GM19452 (cell line): ENCODE measurements around the gene NSMCE4A.
"Not testable (repeated sequence)": the region's sequence is repeated elsewhere in the genome, so short reads cannot be mapped to it uniquely, and the experiment has no call there.

Experiments used
- ATAC-seq: cut with Tn5 transposase; IDR thresholded peaks from one replicate; pipeline ENCODE4 v1.9.1; 2021; ENCODE audit not compliant: unreplicated experiment

Gene NSMCE4A

GRCh38 chr10:121942749-121943416 is 32.1 kb downstream of the NSMCE4A start:
- no peak for ATAC-seq

- ATAC-seq = no peak
Measured at GRCh38 chr10:121941532-121941931, 33.5 kb downstream of the NSMCE4A start.

- ATAC-seq = no peak
Measured at GRCh38 chr10:121936295-121936694, 38.7 kb downstream of the NSMCE4A start.

- ATAC-seq = no peak
Measured at GRCh38 chr10:121935702-121936101, 39.3 kb downstream of the NSMCE4A start.

GRCh38 chr10:121930268-121931085 is 44.5 kb downstream of the NSMCE4A start:
- ATAC-seq = not testable (repeated sequence)

GRCh38 chr10:121929585-121930267 is 45.3 kb downstream of the NSMCE4A start:
- ATAC-seq = not testable (repeated sequence)

GRCh38 chr10:121928528-121928884 is 46.5 kb downstream of the NSMCE4A start:
- ATAC-seq = peak; percentile 19

- ATAC-seq = peak; percentile 85
Measured at GRCh38 chr10:121927841-121928527, 47.0 kb downstream of the NSMCE4A start, which contains the start of gene ATE1. Gene ATE1 (minus strand): TSS chr10:121928031. CDS start chr10:121927949, 82 bp downstream.

GRCh38 chr10:121927318-121927840 is 47.6 kb downstream of the NSMCE4A start:
- ATAC-seq = peak; percentile 42

- ATAC-seq = peak; percentile 7
Measured at GRCh38 chr10:121926671-121927317, 48.2 kb downstream of the NSMCE4A start.

- no peak for ATAC-seq
Measured at GRCh38 chr10:121926157-121926556, 48.9 kb downstream of the NSMCE4A start.

- ATAC-seq = no peak
Measured at GRCh38 chr10:121921238-121921931, 53.6 kb downstream of the NSMCE4A start.

- peak; percentile 80 for ATAC-seq
Measured at GRCh38 chr10:121919666-121920065, 55.4 kb downstream of the NSMCE4A start.

GRCh38 chr10:121918800-121919199 is 56.2 kb downstream of the NSMCE4A start:
- not testable (repeated sequence) for ATAC-seq

- ATAC-seq = no peak
Measured at GRCh38 chr10:121914661-121915060, 60.4 kb downstream of the NSMCE4A start.

- no peak for ATAC-seq
Measured at GRCh38 chr10:121911421-121911697, 63.7 kb downstream of the NSMCE4A start.

GRCh38 chr10:121910673-121911420 is 64.2 kb downstream of the NSMCE4A start:
- peak; percentile 58 for ATAC-seq
